RKO (cell line): ENCODE data around the gene VSIR.

ENCODE experiments used
- DNase-seq: peaks from one replicate; pipeline ENCODE4 v3.0.0-alpha.2; 2016; ENCODE audit warnings: low spot score

Gene VSIR

DNA sequence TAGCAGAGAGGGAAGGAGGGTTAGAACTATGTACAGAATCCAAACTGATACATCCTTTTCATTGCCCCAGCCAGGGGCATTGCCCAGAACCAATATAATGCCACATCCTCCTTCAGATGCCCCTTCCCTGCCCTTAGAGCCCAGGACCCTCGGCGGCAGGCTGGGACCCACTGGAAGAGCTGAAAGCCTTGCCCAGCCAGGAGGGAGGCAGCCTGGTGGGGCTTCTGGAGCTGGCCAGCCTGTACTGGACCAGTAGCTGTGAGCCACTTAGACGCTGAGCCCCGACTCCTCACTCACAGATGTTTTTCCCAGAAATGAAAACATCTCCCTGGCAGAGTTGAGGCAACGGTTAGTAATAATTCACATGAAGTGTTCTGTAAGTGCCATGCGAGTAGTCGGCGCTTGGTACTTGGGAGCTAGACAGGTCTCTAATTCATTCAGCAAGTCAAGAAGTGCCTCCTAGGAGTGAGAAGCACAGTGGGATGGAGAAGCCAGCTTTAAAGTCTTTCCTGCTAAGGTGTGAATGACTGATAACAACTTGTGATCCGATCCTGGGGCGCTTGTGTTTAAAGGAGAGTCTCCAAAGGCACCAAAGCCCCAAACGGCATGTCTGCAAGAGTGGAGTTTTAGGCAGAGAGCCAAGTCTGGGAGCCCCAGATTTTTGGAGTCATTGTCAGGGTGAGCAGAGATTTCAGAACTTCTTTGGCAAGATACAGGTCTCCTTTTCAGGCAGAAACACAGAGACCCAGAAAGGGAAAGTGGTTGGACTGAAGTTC is 9.8 kb downstream of the VSIR start:
- DNase-seq = no peak

DNA sequence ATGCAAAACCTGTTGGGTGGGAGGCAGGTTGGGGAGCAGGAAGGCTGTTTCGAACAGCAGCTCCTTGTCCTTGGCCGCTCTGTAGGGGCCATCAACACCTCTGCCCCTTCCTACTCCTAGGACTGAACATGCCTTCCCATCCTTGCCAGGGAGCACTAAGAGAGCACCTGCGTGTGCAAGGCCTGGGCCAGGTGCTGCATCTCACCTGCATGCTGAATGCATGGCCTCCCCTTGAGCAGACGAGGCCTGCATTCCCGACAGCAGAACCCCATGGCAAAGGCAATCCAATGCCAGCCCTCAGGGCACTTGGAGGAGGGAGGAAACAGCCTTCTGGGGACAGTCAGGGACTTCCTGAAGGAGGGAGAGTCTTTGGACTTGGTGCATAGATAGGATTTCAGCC is 11.0 kb downstream of the VSIR start:
- no peak for DNase-seq

DNA sequence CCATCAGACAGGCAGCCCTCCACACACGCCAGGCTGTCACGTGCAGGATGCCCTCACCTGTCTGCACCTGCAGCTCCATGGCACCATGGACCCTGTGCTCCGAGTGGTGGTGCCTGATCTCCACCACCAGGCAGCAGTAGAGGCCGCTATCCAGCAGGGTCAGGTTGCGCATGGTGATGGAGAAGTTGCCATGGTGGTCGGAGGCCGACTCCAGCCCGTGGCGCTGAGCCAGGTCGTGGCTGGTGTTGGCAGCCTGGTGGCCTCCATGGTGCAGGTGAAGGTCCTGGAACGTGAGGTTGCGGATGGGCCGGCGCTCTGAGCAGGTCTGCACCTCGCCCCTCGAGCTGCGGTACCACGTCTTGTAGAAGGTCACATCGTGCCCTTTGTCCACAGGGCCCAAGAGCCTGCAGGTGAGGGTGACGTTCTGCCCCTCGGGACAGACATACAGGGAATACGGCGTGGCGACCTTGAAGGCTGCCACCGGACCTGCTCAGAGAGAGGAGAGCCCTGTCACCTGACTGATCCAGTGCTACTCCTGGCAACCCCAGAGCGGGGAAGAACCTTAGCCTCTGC is 11.7 kb downstream of the VSIR start:
- no peak for DNase-seq

DNA sequence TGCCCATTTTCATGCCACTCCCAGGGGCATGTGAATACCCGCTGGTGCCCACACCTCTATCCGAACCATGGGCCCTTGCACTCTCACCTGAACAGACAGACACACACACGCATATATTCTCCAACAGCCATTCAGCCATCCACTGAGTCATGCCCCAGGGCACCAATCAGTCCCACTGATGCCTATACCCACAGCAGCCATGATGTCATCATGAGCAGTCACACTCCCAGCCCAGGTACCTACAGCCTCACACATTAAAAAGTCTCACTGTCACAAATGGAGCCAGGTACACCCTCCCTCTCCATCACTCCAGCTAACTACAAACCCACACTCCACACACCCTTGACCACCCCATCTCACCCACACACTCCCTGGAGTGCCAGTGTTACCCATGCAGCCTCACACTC is 12.2 kb downstream of the VSIR start:
- no peak for DNase-seq

DNA sequence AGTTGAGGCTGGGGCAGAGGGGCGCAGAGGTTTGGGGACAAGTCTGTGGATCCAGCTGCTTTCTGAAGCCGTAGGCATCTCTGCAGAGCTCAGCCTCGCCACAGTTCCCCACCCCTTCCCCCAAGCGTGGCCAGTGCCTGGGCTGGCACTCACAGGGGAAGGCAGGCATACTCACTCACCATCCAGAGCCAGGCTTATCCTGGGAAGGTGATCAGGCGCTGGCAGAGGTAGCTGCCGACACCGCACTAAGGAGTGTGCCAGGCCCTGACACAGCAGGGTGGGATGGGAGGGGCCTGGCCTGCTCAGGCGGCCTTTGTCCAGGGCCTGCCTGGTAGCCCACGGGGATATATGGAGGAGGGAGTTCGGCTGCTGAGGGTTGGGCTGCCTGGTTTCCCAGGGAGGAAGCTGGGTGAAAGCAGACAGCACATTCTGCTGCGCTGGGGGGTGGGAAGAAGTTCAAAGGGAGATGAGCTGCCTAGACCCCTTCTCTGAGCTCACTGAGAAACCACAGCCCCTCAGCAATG is 15.9 kb downstream of the VSIR start:
- no peak for DNase-seq

DNA sequence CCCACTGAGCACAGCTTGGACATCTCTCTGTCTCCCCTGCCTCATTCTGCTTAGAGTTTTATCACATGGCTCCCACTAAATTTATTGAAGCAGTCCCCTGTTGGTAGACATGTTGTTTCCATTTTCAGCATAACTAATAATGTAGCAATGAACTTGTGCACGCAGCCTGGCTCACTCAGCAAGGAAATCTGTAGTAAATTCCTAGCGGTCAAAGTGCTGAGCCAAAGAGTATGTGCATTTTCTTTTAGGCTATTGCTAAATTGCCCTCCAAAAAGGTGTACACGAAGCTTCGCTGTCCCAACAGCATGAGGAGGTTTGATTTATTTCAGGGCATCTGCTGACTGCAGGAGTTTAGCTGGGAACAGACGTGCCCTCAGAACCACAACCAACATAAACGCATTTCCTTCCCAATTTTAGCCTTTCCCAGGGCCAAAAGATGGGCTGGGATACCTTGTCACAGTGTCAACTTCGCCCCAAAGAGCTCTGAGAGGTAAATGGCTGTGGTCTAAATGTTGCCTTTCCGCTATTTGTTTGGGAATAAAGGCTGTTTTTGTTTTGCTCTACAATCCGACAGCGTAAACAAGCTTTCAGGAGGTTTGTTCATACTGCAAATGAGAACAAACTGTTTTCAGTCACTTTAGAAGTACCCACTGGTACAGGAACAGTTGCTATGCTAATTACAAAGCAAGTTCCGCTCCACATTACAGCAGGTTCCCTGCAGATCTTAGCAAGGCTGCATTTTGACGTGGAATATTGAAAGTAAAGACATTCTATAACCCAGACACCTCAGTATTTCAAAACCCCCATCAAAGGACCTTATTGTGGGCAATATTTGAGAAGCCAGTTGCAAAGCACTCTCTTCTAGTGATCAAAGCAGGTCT is 16.8 kb downstream of the VSIR start:
- DNase-seq = no peak

DNA sequence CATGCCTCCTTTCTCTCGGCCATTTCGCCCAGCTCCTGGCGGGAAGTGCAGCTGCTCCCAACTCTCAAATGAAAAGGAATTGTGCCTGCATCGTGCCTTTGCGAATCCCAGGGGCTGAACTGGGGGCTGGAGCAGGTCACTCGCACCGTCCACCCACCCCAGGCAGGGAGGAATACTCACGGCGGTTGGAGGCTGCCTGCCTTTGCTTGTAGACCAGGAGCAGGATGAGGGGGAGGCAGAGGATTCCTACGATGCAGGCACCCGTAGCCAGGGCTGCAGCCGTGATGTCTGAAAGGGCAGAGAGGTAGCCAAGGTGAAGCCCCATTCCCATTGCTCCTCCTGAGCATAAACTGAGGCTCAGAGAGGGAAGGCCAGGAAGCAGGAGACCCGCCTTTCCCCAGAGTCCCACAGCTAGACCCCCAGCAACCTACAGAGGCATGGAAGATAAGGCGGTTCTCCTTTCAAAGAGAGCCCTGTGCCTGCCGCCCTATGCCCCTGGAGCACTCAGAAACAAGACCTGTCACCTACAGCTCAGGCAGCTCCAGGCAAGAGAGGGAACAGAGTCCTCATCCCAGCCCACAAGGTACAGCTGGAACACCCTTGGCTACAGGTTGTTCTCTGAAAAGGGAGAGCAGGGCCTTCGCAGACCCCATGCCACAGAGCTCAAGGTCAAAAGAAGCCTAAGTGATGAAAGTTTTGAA is 18.0 kb downstream of the VSIR start:
- DNase-seq = no peak

DNA sequence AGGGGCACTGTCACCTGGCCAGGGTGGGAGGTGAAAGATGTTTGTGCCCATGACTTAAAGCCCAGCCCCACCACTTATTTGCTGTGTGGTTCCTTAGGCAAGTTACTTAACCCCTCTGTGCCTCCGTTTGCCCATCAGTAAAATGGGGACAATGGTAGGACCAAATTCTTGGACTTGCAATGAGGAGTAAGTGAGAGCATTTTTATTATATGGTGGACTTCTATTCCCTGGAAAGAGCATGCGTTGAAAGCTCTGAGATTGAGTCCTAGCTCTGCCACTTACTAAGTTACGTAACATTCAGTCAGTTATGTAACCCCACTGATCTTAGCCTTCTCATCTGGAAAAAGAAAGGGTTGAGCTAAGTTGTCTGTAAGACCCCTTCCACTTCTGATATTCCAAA is 18.8 kb downstream of the VSIR start:
- DNase-seq = no peak

DNA sequence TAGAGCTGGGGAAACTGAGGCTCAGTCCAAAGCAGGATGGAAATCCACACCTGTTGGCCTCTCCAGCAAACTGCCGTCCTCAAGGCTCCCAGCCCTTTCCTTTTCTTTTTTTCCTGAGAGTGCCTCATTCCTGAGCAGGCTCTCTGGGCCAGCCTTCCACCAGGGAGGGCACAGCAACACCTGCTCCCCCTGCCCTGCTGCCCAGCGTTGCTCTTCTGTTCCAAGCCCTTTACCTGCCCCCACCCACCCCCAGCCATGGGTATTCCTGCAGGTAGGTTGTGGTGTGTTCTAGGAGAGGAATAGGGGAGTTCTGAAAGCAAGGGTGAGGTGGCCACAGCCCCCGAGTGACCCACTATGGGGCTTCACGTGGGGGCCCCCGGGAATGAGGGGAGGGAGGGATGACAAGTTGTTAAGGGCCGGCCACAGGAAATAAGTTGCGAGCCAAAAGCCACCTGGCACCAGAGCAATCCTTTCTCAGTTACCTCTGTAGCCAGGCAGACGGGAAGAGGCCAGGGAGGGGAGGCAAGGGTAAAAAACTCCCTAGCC is 19.3 kb downstream of the VSIR start:
- no peak for DNase-seq

DNA sequence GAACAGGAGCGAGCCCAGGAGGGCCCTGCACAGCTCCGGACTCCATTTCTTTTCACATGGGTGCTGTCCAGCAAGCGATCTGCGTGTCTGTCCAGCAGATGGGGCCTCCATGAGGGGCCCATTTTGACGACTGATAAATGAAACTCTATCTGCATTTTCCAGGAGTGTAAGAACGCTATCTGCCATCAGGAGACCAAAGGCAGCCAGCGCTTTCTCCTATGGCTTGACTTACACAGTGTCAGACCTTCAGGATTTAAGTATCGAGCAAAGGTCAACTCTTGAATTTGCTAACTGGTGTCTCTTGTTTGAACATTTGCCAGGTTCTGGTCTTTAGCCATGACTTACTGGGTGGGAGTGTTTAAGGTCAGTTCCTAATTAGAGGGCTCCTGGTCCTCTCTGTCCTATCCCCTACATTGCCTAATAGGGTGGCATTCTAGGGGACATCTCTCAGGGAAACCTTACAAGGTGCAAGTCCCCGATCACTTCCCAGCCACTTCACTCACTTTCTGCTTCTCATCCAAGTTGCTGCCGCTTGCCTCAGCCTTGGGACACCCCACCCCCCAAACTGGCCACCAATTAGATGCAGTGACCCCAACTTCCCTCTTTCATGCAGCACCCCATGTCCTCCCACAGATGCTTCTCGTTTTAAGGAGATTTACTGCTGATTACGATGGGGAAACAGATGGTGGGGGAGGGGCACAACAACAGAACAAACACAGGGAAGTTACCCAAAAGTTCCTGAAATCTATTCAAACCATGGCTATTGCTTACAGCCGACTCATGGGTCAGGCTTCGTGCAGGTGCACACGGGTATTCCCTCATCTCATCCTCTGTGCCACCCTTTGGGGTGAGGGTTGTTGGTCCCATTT is 20.0 kb downstream of the VSIR start:
- no peak for DNase-seq

DNA sequence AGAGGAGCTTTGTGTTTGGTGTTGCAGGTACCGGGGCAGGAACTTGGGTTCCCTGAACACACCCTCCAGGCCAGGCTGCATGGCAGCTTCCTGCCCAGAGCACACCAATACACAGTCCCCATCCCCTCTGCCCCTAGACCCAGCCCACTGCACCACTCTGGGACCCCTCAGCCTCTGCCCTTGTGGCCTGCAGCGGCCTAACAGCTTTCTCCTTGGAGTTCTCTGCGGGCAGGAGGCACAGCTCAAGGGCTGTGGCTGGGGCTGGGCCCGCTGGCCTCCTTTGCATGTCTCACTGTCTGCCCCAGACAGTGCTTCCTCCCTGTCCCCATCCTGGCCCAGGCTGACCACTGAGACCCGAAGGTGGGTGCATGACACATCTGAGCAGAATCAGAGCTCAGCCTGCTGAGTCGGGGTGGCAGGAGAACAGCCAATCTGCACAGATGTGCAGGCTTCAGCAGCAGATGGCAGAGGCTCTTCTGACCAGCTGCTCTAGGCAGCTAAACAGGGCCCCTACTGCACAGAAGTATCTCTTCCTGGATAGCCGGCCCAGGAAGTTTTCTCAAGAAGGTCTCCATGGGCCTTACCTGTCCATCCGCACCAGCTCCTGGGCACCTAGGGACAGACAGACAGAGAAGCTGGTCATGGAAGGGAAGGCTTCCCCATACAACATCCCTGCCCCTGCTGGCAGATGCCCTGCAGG is 20.8 kb downstream of the VSIR start:
- DNase-seq = no peak

DNA sequence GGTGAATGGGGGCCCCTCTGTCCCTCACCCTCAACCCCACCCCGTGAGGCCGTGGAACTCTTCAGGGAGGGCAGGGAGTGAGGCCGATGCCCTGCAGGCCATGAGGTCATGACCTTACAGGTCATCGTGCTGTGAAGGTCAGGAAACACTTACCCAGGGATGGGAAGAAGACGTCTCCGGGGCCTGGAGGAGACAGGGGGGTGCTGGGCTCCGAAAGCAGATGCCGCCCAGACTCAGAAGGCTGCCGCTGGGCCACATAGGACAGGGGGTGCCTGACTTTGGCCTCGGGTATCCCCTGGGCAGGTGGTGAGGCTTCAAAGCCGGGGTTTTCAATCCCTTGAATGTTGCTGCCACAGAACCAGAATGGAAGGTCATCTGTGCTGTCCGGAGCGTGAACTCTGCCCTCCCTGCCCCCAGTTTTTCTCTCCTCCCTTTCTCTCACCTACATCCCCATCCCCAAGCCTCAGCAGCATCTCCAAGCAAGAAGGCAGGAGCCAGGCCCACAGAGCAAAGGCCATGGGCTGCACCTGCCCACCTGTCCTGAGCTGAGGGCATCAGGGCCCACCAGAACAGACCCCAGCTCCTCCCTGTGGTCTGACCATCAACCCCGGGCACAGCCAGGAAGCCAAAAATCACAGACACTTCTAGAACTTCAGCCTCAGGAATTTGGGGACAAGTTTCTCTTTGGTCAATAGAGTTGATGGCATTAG is 21.6 kb downstream of the VSIR start:
- DNase-seq = no peak

DNA sequence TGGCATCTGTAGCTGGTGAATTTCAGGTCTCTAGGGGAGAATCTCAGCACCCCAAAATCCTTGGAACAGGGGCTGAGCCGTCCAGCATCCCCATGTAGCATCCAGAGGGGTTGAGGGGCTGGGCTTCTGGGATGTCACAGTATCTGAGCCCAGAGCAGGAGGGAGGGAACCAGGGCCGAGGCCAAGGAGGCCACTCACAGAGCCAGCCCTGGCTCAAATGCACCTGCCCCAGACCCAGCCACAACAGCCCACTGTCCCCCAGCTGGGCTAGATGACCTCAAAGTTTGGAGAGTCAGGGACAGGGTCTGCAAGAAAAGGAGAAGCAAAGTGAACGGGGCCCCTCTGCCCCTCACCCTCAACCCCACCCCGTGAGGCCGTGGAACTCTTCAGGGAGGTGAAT is 22.3 kb downstream of the VSIR start:
- no peak for DNase-seq

DNA sequence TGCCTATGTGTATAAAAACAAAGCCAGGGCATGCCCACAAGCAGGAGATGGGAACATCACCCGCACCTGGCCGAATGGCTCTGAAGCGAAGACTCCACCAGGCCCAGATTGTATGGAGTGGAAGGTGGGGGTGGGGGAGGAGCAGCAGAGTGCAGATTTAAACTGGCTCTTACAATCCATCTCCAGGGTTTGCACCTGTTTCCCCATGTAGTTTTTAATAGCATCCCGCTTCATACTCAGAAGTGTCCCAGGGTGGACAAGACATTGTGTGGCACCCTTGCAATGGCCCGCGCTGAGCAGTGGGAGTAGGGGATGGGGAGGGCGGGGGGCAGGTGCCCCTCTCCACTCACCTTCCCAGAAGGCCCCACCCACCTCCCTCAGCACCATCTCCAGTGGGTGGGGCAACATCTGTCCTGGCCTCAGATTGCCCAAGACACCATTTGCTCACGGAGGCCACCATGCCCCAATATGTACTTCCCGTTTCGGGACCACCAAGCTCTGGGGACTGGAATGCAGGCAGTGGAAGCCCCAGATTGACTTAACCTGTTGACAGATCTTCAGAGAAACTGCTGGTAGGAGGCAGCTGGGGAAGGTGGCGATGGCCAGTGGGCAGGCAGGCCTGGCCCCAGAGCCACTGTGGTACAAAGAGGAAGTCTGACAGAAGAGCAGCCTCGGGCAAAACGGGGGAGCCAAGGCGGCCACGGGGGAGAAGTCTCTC is 23.0 kb downstream of the VSIR start:
- DNase-seq = no peak

DNA sequence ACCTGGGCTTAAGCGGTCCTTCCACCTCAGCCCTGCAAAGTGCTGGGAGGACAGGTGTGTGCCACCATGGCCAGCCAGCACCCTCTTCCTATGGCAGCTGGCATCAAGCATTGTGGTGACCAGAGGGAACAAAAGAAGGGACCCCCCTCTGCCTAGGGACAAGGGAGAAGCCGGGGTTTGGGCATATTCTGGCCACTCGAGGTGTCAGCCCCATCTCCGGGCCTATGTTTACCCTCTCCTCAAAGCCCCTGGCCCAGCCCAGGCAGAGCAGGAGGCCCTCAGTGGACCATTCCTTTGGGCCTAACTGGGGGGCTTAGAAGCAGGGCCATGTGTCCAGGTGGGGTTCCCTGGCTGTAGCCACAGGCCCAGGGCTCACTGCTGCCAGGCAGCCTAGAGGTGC is 23.9 kb downstream of the VSIR start:
- DNase-seq = no peak

DNA sequence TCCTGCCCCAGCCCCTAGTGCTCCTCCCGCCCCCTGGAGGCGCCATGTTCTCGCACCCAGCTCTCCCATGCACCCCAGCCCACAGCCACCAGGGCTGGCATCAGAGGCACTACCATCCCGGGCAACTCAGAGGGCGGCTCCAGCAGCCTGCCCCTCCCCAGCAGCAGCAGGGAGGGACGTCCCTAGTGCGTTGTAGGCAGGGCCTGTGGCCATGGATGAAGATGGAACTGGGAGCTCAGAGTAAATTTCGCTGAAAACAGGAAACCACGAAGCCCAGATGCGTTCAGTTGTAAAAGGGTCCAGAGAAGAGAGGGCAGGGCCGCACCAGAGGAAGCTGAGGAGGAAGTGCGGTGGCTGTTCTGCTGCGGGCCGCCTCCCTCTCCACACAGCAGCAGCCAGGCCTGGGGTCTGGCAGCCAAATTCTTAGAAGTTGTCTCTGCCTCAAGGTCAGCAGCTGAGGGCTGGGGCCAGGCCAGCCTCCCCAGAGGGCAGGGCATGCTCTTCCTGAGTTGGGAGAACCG is 24.6 kb downstream of the VSIR start:
- DNase-seq = no peak

DNA sequence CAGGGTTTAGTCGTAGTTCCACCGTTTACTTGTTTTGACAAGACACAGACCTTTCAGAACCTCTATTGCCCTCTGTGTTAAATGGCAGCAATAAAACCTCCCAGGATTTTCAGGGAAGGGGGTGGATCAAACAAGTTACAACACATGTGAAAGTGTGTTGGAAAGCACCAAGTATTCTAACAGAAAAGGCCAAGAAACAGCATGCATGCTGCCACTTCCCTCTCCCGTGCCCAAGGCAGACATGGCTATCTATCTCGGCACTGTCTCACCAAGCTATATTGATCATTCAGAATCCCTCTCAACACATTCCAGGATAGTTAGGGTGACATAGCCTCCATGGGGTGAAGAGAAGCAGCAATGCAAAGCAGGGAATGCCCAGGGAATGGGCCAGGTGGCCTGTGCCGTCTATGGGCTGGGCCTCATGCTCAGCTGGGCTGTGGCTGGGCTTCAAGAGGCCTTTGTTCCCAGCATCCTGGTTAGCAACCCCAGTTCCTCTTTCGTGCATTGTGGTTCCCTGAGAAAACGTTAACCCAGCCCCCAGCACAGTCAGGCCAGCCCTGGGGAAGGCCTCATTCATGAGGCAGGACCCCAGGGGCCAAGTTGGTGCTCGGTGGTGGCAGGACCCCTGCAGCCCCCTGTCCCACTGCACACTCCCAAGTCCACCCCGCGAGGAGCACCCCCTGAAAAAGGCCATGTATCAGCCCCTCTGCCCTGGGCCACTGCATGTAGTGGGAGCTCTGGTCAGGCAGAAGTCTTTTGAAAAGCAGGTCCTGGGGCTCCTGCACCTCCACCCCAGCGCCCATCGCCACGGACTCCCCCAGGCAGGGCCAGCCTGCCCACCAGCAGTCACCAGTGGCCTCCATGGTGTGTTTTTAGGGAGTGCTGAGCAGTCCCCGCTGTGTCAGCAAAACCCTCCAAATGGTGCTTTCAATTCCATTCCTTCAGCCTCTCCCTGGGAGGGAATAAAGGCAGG is 25.5 kb downstream of the VSIR start:
- no peak for DNase-seq
